HAP-1 (cell line): ENCODE results near the gene DHRS7.
A peak's percentile ranks its signal among the peaks of the same experiment; 100 is the strongest.

Experiments
- DNase-seq, 2 experiments: peaks; one replicate each; pipeline ENCODE4 v3.0.0-alpha.2; 2016 to 2020; ENCODE audit warnings: low spot score in 2 of 2
- H3K27me3 ChIP-seq: fragments of 250-450 bp; sonication (Bioruptor Pico); 2 replicates; pipeline ENCODE4 v1.5.1; 2020; ENCODE audit warnings: low read depth, mild to moderate bottlenecking, moderate library complexity
- H3K36me3 ChIP-seq: fragments of 250-450 bp; sonication (Bioruptor Pico); replicated peaks from 2 replicates; pipeline ENCODE4 v1.5.1; 2020; ENCODE audit warnings: mild to moderate bottlenecking
- H3K4me1 ChIP-seq: fragments of 250-450 bp; sonication (Bioruptor Pico); 2 replicates; pipeline ENCODE4 v1.5.1; 2020; ENCODE audit warnings: mild to moderate bottlenecking
- H3K4me3 ChIP-seq: fragments of 250-450 bp; sonication (Bioruptor Pico); 2 replicates; pipeline ENCODE4 v1.5.1; 2020; ENCODE audit warnings: mild to moderate bottlenecking, moderate library complexity
- H3K9me3 ChIP-seq: fragments of 250-450 bp; sonication (Bioruptor Pico); 2 replicates; pipeline ENCODE4 v1.5.1; 2020; ENCODE audit warnings: mild to moderate bottlenecking, moderate library complexity
- in situ Hi-C: fragments of 300-500 bp; cut with MboI; formaldehyde crosslinking; loops from 3 replicates; pipeline ENCODE4 v1.14.3; 2020; ENCODE audit warnings: low sequenced_read_pairs, inconsistent platforms, mixed read lengths

DHRS7 gene

DNA sequence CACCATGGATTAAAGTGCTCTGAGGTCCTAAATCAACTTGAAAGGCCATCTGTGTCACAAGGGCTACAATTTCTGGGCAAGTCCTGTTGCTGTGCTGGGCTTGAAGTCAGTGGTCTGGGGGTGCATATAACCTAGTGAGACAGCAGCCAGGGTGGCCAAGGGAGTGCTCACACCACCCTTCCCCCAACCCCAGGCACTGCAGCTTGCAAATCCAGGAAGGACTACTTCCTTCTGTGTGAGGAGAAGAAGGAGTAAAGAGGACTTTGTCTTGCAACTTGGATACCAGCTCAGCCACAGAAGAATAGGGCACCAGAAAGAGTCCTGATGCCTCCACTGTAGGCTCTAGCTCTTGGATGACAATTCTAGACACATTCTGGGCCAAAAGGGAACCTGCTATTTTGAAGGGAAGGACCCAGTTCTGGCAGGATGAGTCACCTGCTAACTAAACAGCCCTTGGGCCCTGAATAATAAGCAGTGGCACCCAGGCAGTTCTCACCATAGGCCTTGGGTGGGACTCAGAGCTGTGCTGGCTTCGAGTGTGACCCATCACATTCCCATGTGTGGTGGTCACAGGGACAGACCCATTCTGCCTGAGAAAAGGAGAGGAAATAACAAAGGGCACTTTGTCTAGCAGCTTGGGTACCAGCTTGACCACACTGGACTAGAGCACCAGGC is 32.6 kb upstream of the DHRS7 start:
- no peaks in the 10 kb centered on the region for H3K36me3 ChIP-seq
- H3K4me3 ChIP-seq, result no peak overlapping the region
- no peak for DNase-seq
- in situ Hi-C loops, result loop anchor here (25.0 kb wide), 1 partner anchor 560 kb away; no protein-coding TSS in a partner anchor
- no peaks in the 10 kb centered on the region for H3K27me3 ChIP-seq
- H3K9me3 ChIP-seq, result 0 out of 2 replicates have a peak, but pooled peaks cover 3% of the 10 kb centered on the region
- H3K4me1 ChIP-seq, result no peaks in the 10 kb centered on the region

DNA sequence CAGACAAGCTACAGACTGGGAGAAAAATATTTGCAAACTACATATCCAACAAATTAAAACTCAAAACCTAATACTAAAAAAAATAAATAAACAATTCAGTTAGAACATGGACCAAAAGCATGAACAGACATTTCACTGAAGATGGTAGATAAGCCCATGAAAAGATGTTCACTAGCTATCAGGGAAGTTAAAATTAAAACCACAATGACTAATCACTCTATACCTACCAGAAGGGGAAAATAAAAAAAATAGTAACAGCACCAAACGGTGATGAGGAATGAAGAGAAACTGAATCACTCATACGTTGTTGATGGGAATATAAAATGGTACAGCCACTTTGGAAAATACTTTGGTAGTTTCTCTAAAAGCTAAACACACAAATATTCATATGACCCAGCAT is 31.1 kb upstream of the DHRS7 start:
- 0 out of 2 replicates have a peak, but pooled peaks cover 3% of the 10 kb centered on the region for H3K9me3 ChIP-seq
- H3K27me3 ChIP-seq, result no peaks in the 10 kb centered on the region
- DNase-seq, result no peak
- H3K4me1 ChIP-seq, result no peaks in the 10 kb centered on the region
- no peaks in the 10 kb centered on the region for H3K36me3 ChIP-seq
- in situ Hi-C loops, result loop anchor here (25.0 kb wide), 1 partner anchor 559 kb away; no protein-coding TSS in a partner anchor
- H3K4me3 ChIP-seq, result no peak overlapping the region

DNA sequence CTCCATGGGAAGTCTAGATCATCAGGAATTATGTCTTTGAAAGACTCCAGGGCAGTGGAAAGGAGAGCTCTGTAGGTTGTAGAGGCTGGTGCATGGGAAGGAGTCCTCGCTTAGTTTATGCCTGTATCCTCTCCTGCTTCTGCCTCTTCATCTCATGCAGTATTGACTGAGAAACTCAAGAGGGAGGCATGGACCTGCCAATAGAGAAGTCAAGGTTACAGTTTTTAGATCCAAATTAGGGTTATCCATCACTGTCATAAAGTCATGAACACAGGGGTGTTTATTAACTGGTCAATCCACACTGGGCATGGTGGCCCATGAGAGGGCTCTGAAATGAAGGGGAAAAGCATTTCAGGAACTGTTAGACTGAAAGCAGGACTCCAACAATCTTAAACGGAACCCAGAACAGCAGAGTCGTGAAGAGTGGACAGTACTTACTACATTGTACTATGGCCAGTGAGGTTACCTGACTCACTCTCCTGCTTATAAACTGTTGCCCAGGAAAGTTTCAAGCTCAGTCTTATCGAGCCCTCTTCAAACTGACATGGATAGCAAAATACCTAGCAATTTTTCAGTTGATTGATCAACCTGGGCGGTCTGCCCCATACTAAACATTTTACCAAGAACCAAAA is 30.1 kb upstream of the DHRS7 start:
- no peaks in the 10 kb centered on the region for H3K36me3 ChIP-seq
- in situ Hi-C loops, result loop anchor here (25.0 kb wide), 1 partner anchor 558 kb away; no protein-coding TSS in a partner anchor
- DNase-seq, result no peak
- 0 out of 2 replicates have a peak, but pooled peaks cover 3% of the 10 kb centered on the region for H3K9me3 ChIP-seq
- H3K27me3 ChIP-seq, result no peaks in the 10 kb centered on the region
- H3K4me1 ChIP-seq, result no peaks in the 10 kb centered on the region
- H3K4me3 ChIP-seq, result no peak overlapping the region

DNA sequence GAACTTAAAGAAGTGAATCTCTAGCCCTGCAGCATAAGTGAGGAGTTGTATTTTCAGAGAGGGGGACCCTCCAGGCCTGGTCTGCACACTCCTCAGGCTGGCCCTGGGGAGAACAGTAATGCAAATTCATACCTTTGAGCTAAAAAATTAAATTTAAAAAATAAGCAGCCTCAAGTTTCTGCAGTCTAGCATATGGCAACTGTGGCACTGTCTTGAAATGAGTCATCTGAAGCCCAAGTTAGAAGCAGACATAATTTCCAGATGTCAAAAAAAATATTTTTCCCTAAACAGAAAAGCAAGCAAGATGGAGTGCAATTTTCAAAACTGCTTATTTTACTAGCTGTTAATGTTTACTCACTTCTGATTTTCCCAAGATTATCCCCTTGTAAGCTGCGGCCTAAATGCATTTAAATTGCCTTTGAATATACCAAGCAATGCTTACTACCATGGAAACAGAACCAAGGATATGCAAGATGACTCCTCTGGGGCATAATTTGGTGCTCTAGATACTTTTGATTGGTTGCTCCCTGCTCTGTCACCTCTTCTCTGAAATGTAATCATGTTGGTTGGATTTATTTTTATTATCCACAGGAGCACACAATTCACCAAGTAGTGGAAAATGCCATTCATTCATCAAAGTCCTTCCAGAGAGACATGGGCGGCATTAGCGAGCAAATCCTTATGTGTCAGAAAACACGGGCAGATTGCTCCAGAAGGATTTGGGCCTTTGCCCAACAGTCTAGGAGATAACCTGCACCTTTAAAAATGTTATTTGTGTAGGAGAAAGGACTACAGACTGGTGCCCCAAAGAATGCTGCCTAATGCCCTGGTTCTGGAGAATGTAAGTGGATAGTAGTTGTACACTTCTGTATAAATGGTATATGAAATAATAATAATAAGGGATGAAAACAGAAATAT is 25.0 kb upstream of the DHRS7 start:
- no peak overlapping the region for H3K4me3 ChIP-seq
- H3K4me1 ChIP-seq, result 0 out of 2 replicates have a peak, but pooled peaks cover 2% of the 10 kb centered on the region
- no peaks in the 10 kb centered on the region for H3K36me3 ChIP-seq
- no peaks in the 10 kb centered on the region for H3K9me3 ChIP-seq
- in situ Hi-C loops, result loop anchor here (10.0 to 25.0 kb wide), 2 partner anchors 375 to 553 kb away; no protein-coding TSS in a partner anchor
- no peak for DNase-seq
- H3K27me3 ChIP-seq, result no peaks in the 10 kb centered on the region

DNA sequence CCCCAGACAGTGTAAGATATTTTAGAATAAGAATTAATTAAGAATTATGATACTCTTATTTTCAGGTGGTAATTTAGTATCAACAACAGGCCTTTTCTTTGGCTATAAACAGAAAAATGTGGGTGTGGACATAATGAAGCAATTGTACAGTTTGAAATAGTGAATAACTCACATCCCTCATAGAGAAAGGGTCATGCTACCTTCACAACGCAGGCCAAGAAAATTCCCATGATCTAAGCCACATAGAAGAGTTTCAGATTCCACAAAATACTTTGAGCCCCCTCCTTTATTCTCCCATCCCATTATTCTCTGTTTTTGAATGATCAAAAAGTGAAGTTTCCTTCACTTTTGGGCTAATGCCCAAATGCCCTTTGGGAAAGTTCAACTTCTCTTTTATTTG is 23.5 kb upstream of the DHRS7 start:
- 0 out of 2 replicates have a peak, but pooled peaks cover 4% of the 10 kb centered on the region for H3K4me1 ChIP-seq
- no peak overlapping the region for H3K4me3 ChIP-seq
- no peak for DNase-seq
- H3K27me3 ChIP-seq, result no peaks in the 10 kb centered on the region
- H3K9me3 ChIP-seq, result no peaks in the 10 kb centered on the region
- in situ Hi-C loops, result loop anchor here (10.0 to 25.0 kb wide), 2 partner anchors 376 to 551 kb away; no protein-coding TSS in a partner anchor
- no peaks in the 10 kb centered on the region for H3K36me3 ChIP-seq

DNA sequence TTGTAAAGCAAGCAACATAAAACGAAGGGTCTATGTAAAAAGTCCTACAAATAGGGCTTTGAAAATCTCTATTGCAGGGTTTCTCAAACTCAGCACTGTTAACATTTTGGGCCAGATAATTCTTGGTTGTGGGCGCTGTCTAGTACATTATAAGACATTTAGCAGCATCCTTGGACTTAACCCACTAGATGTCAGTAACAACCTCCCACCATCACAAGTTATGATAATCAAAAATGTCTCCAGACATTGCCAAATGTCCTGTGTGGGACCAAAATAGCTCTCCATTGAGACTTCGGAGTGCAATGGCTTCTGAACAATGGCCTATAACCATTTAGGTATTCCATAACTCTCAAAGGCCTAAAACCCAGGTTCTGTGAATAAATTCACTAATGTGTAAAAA is 22.9 kb upstream of the DHRS7 start:
- Histone ChIP-seq H3K4me1 (0 out of 2 replicates have a peak, but pooled peaks cover 4% of the 10 kb centered on the region), H3K27me3 (no peaks in the 10 kb centered on the region), H3K36me3 (no peaks in the 10 kb centered on the region), H3K9me3 (no peaks in the 10 kb centered on the region), H3K4me3 (no peak overlapping the region)
- no peak for DNase-seq
- in situ Hi-C loops, result loop anchor here (10.0 to 25.0 kb wide), 2 partner anchors 377 to 551 kb away; no protein-coding TSS in a partner anchor

DNA sequence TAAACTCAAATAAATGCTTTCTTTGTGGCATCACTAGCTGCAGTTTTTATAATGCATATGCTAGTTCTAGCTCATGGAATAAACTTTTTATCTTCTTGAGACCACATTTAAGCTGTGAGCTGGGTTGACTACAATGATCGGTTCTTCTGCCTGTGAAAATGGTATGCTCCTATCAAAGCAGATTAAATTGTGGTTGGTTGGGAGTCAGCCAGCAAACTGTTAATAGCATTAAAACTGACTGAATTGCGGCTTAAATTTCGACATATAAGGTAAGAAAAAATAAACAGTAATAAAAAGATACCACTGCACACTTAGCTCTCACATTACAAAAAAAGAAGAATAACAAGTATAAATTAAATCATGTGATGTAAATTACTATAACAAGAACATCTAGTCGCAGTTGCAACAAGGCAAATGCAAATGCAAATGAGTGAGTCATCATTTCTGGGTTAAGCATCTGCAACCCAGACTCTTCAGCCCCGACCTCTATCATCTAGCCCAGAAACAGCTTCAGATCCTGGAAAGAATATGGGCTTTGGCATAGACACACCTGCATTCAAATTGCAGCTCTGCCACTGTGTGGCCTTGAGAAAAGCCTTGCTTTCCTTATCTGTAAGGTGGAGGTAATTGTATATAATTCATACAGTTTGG is 19.8 kb upstream of the DHRS7 start:
- Histone ChIP-seq H3K9me3 (no peaks in the 10 kb centered on the region), H3K27me3 (no peaks in the 10 kb centered on the region), H3K4me1 (0 out of 2 replicates have a peak, but pooled peaks cover 4% of the 10 kb centered on the region), H3K36me3 (no peaks in the 10 kb centered on the region), H3K4me3 (no peak overlapping the region)
- peak in 1 of 2 experiments; percentile 22 for DNase-seq
- in situ Hi-C loops, result loop anchor here (10.0 to 25.0 kb wide), 2 partner anchors 380 to 548 kb away; no protein-coding TSS in a partner anchor

DNA sequence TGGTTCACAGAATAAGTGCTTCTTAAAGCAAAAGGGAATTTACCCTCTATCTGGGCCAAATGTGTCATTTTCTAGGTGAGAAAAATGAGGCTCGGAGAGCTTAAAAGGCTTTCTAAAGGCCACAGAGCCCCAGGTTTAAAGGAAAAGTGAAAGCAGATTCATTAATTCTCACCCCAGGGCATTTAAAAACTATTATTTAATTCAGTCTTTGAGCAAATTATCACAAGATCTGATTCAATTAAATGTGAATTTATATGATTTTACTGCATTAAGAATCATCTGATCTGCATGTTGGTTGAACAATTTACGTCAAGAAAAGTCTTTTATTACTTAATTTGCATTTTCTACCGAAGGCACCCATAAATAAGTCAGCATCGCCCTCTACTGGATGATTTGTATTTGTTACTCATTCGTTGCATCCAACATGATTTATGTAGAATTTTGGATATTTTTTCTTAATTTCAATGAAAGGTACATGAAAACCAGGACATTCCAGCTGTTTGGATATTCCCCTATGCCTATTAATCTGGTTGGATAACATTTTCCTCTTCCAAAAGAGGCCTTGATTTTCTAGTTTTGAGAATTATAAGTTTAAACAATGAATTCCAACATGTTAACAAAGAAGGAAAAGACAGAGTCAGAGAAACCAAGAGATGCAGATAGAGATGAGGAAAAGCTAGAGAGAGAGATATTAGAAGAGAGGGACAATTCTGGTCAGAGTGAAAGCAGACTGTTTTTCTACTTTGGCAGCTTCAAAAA is 19.1 kb upstream of the DHRS7 start:
- H3K4me3 ChIP-seq, result no peak overlapping the region
- no peaks in the 10 kb centered on the region for H3K27me3 ChIP-seq
- H3K36me3 ChIP-seq, result no peaks in the 10 kb centered on the region
- DNase-seq, result peak; percentile 51 to 69
- H3K9me3 ChIP-seq, result no peaks in the 10 kb centered on the region
- H3K4me1 ChIP-seq, result 0 out of 2 replicates have a peak, but pooled peaks cover 4% of the 10 kb centered on the region
- in situ Hi-C loops, result loop anchor here (10.0 to 25.0 kb wide), 2 partner anchors 380 to 547 kb away; no protein-coding TSS in a partner anchor

DNA sequence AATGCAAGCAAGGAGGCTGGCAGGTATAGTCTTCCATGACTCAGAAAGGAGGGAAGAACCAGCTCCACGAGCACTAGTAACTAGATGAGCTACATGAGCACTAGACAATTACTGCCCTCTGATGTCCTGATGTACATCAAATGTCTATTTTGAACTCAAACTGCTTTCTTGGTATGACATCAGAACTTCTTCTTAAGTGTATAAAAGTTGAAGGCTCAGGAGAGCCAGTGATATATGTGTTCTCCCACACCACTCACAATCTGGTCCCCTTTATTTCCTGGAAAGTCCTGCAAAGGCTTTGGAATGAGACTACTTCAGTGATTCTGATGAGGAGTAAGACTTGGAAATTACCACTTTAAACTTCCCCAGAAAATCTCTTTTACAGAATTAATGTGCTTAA is 18.5 kb upstream of the DHRS7 start:
- Histone ChIP-seq H3K4me3 (no peak overlapping the region), H3K27me3 (no peaks in the 10 kb centered on the region), H3K36me3 (no peaks in the 10 kb centered on the region), H3K4me1 (0 out of 2 replicates have a peak, but pooled peaks cover 4% of the 10 kb centered on the region), H3K9me3 (no peaks in the 10 kb centered on the region)
- DNase-seq, result no peak
- in situ Hi-C loops, result loop anchor here (10.0 to 25.0 kb wide), 2 partner anchors 381 to 546 kb away; no protein-coding TSS in a partner anchor

DNA sequence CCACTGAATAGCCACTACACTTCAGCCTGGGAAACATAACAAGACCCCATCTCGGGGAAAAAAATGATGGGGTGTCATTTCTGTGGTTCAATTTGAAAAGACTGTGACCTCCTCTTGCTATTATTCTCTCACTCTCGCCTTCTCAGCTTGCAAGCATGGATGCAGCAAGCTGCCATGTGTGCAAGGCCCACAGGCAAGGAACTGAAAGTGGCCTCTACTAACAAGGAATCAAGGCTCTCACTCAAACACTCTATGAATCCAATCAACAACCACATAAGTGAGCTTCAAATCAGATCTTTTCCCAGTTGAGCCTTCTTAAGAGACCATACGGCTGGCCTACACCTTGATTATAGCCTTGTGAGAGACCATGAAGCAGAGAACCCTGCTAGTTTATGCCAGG is 17.9 kb upstream of the DHRS7 start:
- no peak for DNase-seq
- Histone ChIP-seq H3K4me3 (no peak overlapping the region), H3K9me3 (no peaks in the 10 kb centered on the region), H3K27me3 (no peaks in the 10 kb centered on the region), H3K4me1 (0 out of 2 replicates have a peak, but pooled peaks cover 4% of the 10 kb centered on the region), H3K36me3 (no peaks in the 10 kb centered on the region)
- in situ Hi-C loops, result loop anchor here (10.0 to 25.0 kb wide), 2 partner anchors 382 to 546 kb away; no protein-coding TSS in a partner anchor

DNA sequence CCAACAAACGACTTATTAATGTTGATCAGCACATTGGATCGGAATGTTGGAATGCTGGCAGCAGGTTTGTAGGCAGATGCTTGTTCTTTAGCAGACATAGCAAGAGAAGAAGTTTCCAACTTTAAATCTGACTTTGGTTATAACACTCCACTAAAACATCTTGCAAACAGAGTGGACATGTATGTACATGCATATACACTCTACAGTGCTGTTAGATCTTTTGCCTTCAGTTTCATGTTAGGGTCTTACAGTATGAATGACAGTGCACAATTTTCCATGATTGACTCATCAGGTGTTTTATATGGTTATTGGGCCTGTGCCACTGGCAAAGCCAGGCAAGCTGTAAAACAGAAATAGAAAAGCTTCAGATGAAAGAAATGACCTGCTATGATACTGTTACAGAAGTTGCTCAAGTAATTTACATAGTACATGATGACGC is 14.3 kb upstream of the DHRS7 start:
- no peak for DNase-seq
- no peak overlapping the region for H3K4me3 ChIP-seq
- in situ Hi-C loops, result loop anchor here (25.0 kb wide), 1 partner anchor 542 kb away; no protein-coding TSS in a partner anchor

DNA sequence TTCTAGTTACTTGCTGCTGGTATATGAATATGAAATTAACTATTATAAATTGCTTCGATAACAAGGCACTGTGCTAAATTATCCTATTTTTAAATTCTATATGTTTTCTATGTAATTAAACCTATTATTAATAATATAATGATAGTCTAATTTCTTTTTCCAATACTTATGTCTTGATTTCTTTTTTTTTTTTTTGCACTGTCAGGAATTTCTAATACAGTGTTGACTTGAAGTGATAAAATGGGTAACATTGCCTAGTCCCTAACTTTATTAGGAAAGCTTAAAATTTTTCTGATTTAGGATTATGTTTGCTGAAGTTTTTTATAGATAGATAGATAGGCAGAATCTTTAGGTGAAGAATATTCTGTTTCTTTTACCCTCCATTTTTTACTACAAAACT is 13.6 kb upstream of the DHRS7 start:
- in situ Hi-C loops, result loop anchor here (25.0 kb wide), 1 partner anchor 542 kb away; no protein-coding TSS in a partner anchor
- Histone ChIP-seq H3K4me1 (no peaks in the 10 kb centered on the region), H3K9me3 (no peaks in the 10 kb centered on the region)

More for the DNA sequence above, 14.3 kb upstream of the DHRS7 start:
- H3K36me3 ChIP-seq, result no peaks in the 10 kb centered on the region
- no peaks in the 10 kb centered on the region for H3K9me3 ChIP-seq
- no peaks in the 10 kb centered on the region for H3K27me3 ChIP-seq
- no peaks in the 10 kb centered on the region for H3K4me1 ChIP-seq

More for the DNA sequence above, 13.6 kb upstream of the DHRS7 start:
- Histone ChIP-seq H3K4me3 (no peak overlapping the region), H3K36me3 (no peaks in the 10 kb centered on the region), H3K27me3 (no peaks in the 10 kb centered on the region)
- DNase-seq, result no peak
